ENCODE results near the gene APEX1.
A peak's percentile ranks its signal among the peaks of the same experiment; 100 is the strongest.

APEX1 gene

DNA sequence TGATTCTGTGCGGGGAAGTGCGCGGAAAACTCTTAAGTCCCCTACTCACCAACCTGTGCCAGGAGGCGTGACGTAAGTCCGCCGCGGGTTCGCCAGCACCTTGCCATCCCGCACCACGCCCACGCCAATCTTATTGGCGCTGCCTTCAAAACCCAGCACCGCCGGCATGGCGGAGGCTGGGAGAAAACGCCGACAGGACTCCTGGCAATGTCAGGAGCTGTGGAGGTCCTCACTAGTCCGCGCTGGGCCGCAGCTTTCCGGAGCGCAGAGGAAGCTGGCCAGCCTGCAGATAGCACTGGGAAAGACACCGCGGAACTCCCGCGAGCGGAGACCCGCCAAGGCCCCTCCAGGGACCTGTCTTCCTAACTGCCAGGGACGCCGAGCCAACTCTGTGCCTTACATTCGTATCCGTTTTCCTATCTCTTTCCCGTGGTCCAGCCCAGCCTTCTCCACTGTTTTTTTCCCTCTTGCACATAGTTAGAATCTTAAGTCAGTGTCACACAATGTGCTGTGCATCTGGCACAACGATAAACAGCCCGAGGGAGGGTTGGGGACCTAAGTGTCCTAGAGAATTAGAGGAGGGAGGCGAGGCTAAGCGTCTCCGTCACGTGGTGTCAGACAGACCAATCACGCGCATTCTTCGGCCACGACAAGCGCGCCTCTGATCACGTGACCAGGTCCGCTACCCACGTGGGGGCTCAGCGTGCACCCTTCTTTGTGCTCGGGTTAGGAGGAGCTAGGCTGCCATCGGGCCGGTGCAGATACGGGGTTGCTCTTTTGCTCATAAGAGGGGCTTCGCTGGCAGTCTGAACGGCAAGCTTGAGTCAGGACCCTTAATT is at the start of gene APEX1, which contains the start of gene OSGEP:
APEX1 (plus strand) TSS at position 711 of the 839 bp plus-strand sequence. CDS start 420 bp downstream, outside the sequence.
OSGEP (minus strand) TSS at position 297 of the 839 bp plus-strand sequence; CDS start at position 168, 129 bp downstream.
- DNase-seq: peak; percentile 99

DNA sequence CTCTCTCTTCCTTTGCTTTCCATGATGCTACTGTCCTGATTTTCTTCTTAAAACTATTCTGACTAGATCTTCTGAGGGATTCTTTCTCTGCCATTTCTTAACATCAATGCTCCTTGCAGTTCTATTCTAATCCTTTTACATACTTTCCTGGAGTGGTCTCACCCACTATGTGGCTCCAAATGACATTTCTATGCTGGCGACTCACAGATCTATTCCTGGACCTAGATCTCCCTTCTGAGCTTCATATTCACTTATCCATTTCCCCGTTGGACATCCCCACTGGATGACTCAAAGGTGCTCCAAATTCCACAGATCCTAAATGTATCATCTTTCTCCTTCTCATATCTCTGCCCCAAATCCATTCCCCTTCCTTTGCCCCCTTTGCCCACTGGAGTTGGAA is 45.8 kb upstream of the APEX1 start:
- no peak for DNase-seq

DNA sequence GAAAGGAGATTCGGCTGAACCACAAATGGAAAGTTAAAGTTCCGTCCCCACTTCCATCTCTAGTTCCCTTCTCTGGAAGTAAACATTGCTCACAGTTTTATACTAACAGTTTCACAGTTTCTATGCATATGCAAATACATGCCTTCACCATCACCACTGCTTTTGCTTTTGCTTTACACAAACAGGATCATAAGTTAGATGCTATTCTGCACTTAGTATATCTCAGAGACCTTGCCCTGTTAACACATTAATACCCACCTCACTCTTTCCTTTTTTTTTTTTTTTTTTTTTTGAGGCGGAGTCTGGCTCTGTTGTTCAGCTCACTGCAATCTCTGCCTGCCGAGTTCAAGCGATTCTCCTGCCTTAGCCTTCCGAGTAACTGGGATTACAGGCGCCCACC is 42.6 kb upstream of the APEX1 start:
- DNase-seq: no peak

DNA sequence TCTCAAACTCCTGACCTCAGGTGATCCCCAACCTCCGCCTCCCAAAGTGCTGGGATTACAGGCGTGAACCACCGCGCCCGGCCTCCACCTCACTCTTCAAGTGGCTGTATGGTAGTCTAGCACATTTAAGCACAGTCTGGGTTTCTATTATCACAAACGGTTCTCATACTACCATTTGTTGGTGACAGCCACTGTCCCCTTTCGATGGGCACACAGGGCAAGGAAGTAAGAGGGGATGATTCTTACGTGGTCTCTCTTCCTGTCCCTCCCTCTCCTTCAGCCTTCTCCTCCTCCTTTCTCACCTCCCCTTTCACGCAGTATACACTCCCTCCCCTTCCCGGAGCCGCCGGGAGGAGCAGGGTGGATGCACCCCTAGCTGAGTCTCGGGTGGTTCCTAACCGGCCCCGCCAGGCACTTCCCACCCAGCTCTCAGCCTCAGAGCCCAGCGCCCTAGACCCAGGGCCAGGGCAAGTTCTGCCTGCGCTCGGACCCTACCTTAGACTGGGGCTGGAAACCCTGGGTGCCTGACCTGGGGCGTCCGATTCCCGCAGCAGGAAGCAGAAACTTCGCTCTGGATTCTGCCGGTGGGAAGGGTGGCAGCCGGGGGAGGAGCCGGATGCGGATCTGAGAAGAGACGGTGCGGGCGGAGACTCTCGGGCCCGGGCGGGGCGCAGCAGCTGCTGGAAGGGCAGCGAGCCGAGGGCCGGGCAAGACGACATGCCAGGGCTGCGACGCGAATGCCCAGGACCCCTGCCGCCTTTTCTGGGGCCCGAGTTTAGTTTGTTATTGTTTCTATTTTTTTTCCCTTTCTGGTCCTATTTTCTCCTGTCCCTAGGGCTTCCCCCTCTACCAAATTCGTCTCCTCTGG is 41.9 kb upstream of the APEX1 start, which contains the start of gene TEP1:
TEP1 (minus strand) TSS at position 626 of the 868 bp plus-strand sequence. CDS start 5,062 bp downstream, outside the sequence.
- peak; percentile 80 for DNase-seq

DNA sequence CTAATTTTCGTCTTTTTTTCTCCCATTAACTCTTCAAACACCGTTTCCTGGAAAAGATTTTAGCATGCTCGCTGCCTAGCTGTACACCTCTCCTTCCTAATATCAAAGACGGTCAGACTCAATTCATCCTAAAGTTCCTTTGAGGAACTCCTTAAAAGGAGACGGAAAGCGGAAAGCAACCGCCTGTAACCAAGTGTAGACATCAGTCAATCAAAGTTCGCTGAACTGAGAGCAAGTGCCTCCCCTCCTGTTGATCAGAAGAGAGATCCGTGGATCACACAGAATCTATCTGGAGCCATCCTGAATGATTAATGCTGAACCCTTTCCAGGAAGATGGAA is 41.3 kb upstream of the APEX1 start:
- no peak for DNase-seq

DNA sequence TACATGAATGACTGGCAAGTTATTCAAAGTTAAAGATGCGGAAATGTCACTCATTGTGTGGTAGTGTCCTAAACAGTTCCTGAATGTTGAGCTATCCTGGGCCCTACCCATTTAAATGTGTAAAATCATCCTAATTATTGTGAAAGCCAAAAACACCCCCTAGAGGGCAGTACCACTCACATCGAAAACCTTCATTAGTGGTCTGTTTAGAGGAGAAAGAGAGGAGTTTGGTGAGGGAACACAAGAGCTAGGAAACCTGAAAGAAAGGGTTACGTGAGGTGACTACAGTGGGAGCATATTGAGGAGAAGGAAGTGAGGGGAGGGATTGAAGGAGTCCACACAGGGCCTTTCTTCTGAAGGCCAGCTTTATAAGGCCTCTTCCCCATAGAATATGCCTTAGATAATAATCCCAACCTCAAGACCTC is 39.2 kb upstream of the APEX1 start:
- DNase-seq: peak; percentile 15

DNA sequence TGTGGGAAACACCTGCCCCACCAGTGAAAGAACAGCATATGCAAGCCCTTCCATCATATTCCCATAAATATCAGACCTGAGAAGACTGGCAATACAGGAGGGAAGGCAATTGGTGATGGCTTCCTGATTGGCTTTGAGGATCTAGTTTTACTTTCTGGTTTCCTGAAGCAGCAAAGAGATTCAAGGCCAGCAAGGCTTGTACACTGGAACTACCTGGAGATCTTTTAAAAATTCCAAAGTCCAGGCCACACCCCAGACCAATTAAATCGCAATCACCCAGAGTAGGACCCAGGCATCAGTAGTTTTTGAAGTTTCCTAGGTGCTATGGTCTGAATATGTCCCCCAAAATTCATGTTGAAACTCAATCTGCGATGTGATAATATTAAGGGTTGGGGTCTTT is 38.8 kb upstream of the APEX1 start:
- no peak for DNase-seq

DNA sequence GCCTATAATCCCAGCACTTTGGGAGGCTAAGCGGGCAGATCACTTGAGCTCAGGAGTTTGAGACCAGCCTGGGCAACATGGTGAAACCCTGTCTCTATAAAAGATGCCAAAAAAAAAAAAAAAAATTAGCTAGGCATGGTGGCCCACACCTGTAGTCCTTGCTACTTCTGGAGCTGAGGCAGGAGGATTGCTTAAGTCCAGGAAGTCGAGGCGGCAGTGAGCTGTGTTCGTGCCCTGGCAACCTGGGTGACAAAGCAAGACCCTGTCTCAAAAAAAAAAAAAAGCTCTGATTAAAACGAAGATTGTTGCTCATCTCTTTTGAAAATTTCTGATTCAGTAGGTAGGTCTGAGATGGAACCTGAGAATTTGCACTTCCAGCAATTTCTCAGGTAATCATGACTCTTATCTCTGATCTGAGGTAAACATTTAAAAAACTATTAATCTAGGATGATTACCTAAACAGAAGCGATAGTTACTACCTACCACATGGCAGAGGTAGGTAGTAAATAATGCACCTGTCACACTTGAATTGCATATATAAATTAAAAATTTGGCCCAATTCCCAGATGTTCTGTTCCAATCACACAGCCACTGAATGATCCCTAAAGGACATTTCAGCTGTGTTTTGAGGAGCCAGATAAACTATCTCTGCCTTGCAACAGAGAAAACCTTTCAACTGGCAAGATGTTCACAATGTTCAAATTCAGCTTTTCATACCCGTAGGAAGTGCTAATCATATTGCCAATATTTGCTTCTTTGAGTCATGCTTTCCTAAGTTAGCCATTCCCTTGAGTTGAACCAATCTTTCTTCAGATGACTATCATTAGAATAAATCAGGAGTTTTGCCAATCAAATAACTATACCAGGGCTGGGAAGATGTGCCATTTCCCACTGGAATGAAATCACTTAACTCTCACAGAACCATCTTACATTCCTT is 37.5 kb upstream of the APEX1 start:
- peak; percentile 77 for DNase-seq

DNA sequence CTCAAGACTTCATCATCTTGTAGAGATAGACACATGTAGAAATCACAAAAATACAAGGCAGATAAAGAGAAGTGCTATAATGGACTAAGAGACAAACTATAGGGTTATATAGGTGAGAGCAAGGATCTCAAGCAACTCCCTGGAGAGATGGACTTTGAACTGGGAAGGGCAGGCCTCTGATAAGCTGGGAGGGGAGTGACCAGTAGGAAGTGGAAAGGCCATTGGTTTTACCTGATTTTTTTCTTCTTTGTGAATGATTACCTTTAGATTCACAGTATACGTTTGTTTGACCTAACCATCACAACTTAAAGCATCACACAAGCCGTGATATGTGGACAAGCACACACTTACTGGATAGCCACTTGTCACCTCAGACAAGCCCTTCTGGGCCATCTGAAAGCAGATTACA is 36.5 kb upstream of the APEX1 start:
- no peak for DNase-seq

DNA sequence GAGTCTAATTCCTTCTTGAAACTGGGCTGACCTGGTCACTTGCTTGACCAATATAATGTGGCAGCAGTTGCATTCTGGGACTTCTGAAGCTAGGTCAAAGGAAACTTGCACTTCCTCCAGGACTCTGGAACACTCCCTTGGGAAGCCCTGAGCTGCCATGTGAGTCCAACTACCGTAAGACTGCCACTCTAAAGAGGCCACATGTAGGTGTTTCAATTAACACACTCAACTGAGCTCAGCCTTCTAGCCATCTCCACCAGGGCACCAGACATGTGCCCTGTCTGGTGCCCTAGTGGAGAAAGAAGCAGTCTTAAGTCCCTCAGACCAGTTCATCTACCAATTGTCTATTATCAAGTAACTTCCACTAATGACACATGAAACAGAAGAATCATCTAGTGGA is 35.6 kb upstream of the APEX1 start:
- no peak for DNase-seq

DNA sequence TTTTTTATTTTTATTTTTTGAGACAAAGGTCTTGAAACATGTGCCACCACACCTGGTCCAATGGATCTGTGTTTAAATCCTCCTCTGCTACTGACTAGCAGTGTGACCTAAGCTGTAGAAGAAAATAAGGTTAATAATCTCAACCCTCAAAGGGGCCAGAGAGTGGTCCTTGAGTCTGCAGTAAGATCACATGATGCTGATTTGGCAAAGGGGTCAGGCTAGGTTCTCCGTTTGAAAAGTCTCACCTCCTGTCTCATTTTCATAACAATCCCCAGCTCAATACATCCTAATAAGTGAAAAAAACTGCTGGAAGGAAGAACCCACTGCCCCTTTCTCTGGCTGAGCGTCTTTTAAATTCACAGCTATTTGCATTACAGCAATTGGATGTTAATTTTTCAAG is 33.8 kb upstream of the APEX1 start:
- DNase-seq: peak; percentile 92

DNA sequence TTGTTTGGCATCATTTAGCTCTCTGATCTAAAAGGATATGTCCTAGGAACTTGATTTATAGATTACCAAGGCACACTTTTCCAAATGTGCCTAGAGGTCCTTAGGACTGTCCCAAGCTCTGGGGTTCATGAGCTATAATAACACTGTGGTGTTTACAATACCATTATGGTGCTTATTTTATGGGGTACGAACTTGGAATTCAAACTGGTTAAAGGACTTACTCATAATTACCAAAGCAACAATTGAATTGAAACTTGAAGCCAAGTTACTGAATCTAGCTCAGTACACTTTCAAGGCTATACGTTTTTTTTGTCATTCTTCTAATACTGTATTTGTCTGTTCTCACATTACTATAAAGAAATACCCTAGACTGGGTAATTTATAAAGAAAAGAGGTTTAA is 32.1 kb upstream of the APEX1 start:
- DNase-seq: no peak

DNA sequence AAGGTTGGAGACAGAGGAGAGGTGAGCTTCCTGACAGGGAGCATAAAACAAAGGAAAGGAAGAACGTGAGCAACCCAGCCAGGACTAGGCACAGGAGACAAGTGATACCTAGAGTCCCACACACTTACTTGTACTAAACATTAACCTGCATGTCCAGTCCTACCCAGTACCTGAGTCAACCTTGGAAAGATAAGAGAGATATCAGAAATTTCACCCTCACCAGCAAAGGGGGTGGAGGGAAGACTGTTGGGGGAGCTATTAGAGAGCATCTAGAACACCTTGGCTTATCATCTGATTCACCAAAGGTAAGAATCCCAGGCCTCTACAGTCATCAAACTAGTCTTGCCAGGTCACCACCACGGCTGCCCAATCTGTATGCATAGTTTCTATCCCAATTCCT is 30.2 kb upstream of the APEX1 start:
- no peak for DNase-seq

DNA sequence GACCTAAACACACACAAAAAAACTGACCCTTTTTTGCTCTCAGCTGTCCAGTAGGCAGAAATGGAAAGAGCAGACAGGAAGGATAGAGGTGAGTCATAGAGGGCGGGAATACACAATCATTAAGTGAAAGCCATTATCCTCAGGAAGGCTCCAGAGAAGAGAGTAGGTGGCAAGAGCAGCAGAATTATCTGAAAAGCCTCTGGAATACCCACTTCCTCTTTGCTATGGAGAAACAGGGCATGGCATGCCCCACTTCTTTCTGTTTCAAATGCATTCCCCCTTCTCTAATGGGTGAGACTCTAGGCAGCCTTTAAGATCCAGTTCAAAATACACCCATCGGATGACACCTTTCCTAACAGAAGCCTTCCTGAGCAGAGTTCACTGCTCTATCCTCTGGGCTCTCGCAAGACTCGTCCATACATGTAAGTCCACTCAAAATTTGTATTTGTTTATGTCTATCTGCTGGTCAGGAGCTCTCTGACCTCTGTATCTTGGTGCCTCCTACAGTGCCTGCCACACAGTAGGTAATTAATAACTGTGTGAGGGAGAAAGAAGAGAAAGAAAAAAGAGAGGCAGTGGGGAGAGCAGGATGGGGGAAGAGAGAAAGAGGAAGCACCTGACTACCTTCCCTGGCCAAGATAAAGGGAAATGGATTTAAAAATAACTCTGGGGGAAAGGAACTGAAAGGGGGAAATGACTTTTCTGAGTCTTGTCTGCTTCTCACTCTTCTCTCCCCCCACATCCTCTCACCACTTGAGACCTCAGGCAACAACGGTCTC is 27.6 kb upstream of the APEX1 start:
- DNase-seq: no peak

DNA sequence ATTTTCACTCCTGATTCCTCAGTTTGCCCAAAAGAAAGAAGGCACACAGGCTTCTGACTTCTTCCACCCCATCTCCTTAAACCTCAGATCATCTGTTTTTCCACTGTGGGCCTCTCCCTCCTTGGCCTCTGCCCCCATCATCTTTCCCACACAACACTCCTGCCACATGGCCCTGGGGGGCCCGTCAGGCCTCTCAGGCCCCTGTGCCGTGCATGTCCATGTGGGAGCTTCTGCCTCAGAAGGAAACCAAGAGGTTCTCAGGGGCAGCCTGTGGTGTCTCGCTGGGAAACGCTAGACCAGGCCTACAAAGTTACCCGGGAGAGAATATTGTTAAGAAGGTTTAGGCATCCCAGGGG is 27.0 kb upstream of the APEX1 start:
- no peak for DNase-seq

DNA sequence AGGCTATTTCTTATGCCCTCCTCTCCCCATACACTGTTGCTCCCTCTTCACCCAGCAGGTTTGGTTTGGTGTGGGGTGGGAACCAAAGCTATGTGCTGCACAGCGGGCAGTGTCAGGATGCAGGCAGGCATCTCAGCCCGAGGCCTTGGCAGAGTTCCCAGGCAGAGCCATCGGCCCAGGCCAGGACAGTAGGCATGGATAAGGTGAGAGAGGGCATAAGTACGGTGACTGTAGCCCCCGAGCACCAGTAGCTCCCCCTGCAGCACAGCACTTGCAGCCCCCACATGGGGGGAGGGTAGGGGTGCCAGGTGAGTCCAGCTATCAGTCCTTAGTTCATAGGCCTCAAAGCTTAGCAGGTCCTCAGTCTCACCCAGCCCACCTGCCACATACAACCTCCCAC is 26.2 kb upstream of the APEX1 start:
- DNase-seq: no peak

DNA sequence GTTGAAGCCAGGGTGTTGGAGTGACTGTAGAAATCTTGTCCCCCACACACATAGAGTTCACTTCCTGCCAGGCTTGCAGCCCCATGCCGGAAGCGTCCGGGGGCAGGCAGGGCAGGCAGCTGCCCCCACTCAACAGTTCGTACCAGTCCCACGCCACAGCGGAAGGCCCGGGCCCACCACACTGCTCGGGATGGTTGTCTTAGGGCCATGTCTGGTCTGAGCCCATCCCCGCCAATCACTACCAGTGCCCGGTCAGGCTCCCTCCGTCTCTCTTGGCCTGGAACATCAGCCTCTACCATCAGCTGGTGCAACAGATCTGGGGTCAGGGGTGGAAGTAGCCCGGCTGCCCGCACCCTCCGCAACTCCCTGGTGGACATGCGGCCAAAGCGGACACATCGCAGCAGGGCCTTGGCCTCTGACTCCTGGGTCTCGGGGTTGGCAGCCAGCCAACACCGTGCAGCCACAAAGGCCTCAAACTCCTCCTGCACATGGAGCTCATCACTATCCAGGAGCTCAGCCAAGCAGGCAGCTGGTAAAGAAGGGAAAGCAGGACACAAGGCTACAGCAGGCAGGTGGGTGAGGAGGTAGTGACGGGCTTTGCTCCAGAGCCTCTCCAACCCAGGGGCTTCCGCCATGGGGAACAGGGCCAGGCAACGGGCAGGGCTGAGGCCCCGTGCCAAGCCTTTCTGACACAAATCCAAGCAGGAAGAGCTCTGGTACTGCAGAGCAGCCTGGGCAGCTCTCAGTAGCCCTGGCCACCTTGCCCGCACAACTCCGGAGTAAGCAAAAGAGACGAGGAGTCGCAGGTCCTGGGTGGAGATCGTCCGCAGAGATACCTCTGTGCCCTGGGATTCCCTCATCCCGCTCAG is 25.0 kb upstream of the APEX1 start:
- no peak for DNase-seq

DNA sequence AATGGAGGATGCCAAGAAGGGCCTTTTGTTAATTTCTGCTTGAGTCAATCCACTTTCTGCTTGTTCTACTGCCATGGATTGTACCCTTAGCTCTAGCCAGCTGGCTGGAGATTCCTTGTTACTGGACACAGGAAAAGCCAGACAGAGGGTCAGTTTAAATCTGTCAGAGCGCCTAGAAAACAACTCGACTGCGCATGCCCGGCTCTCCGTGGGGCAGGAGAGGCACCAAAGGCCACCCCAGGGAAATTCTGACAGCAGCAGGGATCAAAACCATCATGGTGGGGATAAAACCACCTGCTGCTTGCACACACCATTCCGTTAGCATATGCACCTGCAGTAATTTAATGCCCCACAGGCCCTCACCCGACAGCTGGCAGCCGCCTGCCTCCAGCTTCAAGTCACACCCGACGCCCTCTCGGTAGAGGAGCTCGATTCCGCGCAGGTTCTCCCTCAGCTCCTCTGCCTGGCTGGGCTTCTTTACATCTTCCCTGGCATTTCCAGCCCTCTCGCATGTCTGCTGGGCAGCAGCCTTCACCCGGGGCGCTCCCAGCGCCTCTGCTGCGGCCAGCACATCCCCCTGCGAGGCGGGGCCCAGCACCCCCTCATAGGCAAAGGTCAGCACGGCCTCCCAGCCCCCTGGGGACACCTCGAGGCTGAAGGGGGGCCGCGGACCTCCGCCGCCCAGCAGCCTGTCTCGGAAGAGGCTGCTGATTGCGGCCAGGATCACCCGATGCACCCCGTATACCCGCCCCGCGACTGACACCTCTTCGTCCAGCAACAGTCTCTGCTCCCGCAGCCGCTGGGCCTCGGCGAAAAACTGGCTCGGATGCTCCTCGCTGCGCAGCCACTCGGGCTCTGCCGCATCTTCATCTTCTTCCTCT is 20.1 kb upstream of the APEX1 start:
- DNase-seq: no peak

DNA sequence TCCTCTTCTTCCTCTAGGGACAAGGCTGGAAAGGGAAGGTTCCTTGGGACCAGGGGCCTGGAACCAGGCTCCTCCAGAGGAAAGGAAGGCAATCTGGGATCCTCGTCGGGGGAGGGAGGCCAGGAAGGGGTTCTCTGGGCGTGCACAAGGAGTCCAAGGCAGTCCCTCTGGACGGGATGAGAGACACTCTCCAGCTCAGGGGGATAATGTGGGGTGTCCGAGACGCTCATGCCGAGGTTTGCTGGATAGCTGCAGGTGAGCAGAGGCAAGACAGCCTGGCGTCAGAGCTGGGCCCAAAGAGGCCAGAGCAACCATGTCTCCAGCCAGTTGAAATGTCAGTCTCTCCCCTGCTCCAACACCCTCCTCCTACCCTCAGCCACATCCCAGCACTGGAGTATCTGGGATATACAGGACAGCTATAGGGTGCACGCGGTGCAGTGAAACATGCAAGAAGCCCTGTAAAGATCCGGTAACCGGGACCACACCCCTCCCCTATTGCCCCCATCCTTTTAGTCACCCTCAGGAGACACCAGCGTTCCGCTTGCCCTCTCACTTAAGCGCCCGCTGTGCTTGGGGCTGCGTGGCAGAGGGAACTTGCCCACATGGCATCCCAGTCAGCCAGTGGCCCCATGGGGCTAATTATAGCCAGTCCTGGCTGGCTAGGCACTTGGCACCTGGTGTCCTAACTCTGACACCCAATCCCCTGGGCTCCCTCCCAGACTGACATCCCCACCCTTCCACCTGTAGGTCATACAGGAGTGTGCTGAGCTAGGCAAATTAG is 19.3 kb upstream of the APEX1 start, which contains the start of gene KLHL33:
KLHL33 (minus strand) TSS at position 585 of the 781 bp plus-strand sequence; CDS start at position 230, 355 bp downstream.
- no peak for DNase-seq

Data from DMS79 (cell line).